Activated CD4-positive, CD25-positive, alpha-beta regulatory T cell treated with anti-CD3 and anti-CD28 coated beads, Interleukin-2, amount 50 U/mL, for 72 hours (primary cell): ENCODE results near the gene FGD6.
"Not testable (repeated sequence)": the region's sequence is repeated elsewhere in the genome, so short reads cannot be mapped to it uniquely, and the experiment has no call there.

ENCODE experiments used
- DNase-seq: peaks from one replicate; pipeline ENCODE4 v3.0.0; 2021

Gene FGD6

GRCh38 chr12:95204141-95204866 lies 13.0 kb downstream of the FGD6 start:
- no peak for DNase-seq

GRCh38 chr12:95203487-95204030 lies 13.7 kb downstream of the FGD6 start:
- DNase-seq: no peak

- DNase-seq: no peak
These were observed 14.4 kb downstream of the FGD6 start for GRCh38 chr12:95202691-95203486.

- no peak for DNase-seq
These were observed 16.1 kb downstream of the FGD6 start for GRCh38 chr12:95201056-95201670.

GRCh38 chr12:95200128-95200894 lies 17.0 kb downstream of the FGD6 start:
- no peak for DNase-seq

- DNase-seq: no peak
These were observed 18.4 kb downstream of the FGD6 start for GRCh38 chr12:95198914-95199313.

GRCh38 chr12:95197636-95198035 lies 19.6 kb downstream of the FGD6 start:
- no peak for DNase-seq

- DNase-seq: not testable (repeated sequence)
These were observed 20.2 kb downstream of the FGD6 start for GRCh38 chr12:95196875-95197569.

- DNase-seq: no peak
These were observed 22.1 kb downstream of the FGD6 start for GRCh38 chr12:95195122-95195521.

GRCh38 chr12:95193139-95193538 lies 24.1 kb downstream of the FGD6 start:
- no peak for DNase-seq

- no peak for DNase-seq
These were observed 25.0 kb downstream of the FGD6 start for GRCh38 chr12:95192271-95192670.

- no peak for DNase-seq
These were observed 26.1 kb downstream of the FGD6 start for GRCh38 chr12:95191060-95191696.

- no peak for DNase-seq
These were observed 29.3 kb downstream of the FGD6 start for GRCh38 chr12:95187865-95188415.

GRCh38 chr12:95185854-95186253 lies 31.4 kb downstream of the FGD6 start:
- DNase-seq: no peak

- no peak for DNase-seq
These were observed 32.2 kb downstream of the FGD6 start for GRCh38 chr12:95185072-95185471.

GRCh38 chr12:95184121-95184520 lies 33.1 kb downstream of the FGD6 start:
- no peak for DNase-seq

GRCh38 chr12:95182868-95183415 lies 34.3 kb downstream of the FGD6 start:
- DNase-seq: no peak

GRCh38 chr12:95181103-95181502 lies 36.2 kb downstream of the FGD6 start:
- DNase-seq: no peak

- no peak for DNase-seq
These were observed 38.3 kb downstream of the FGD6 start for GRCh38 chr12:95179011-95179410.

GRCh38 chr12:95178136-95178535 lies 39.1 kb downstream of the FGD6 start:
- no peak for DNase-seq

GRCh38 chr12:95177201-95177768 lies 40.0 kb downstream of the FGD6 start:
- no peak for DNase-seq
